ENCODE data around the gene IFT43.

- TF ChIP-seq CTCF (IDR thresholded peaks at IDR 0.05) (peak in 5 of 6 experiments; percentile 37 to 57 (median 50)), POLR2A (IDR thresholded peaks at IDR 0.05) (no peak)
Observed at GRCh38 chr14:75979071-75979571, 6.4 kb upstream of the IFT43 start.
